ENCODE measurements around the gene HS6ST2.
"Not testable (repeated sequence)": the region's sequence is repeated elsewhere in the genome, so short reads cannot be mapped to it uniquely, and the experiment has no call there.

HS6ST2 gene

GRCh38 chrX:132940727-132941327, 17.6 kb downstream of the HS6ST2 start:
- no peak for DNase-seq (ENCODE audit: low read depth, low spot score)

GRCh38 chrX:132933170-132933569, 25.3 kb downstream of the HS6ST2 start:
- no peak for DNase-seq (ENCODE audit: low read depth, low spot score)

- DNase-seq (ENCODE audit: low read depth, low spot score) = no peak
Observed at GRCh38 chrX:132924426-132924825, 34.0 kb downstream of the HS6ST2 start.

- no peak for DNase-seq (ENCODE audit: low read depth, low spot score)
Observed at GRCh38 chrX:132918523-132918922, 39.9 kb downstream of the HS6ST2 start.

- no peak for DNase-seq (ENCODE audit: low read depth, low spot score)
Observed at GRCh38 chrX:132916349-132916748, 42.1 kb downstream of the HS6ST2 start.

GRCh38 chrX:132909643-132910042, 48.8 kb downstream of the HS6ST2 start:
- no peak for DNase-seq (ENCODE audit: low read depth, low spot score)

GRCh38 chrX:132908891-132909290, 49.5 kb downstream of the HS6ST2 start:
- no peak for DNase-seq (ENCODE audit: low read depth, low spot score)

GRCh38 chrX:132900633-132901293, 57.7 kb downstream of the HS6ST2 start:
- DNase-seq (ENCODE audit: low read depth, low spot score) = no peak

- no peak for DNase-seq (ENCODE audit: low read depth, low spot score)
Observed at GRCh38 chrX:132887569-132887968, 70.9 kb downstream of the HS6ST2 start.

GRCh38 chrX:132883358-132883915, 75.0 kb downstream of the HS6ST2 start:
- no peak for DNase-seq (ENCODE audit: low read depth, low spot score)

GRCh38 chrX:132880753-132881152, 77.7 kb downstream of the HS6ST2 start:
- DNase-seq (ENCODE audit: low read depth, low spot score) = not testable (repeated sequence)

GRCh38 chrX:132877954-132878536, 80.4 kb downstream of the HS6ST2 start:
- DNase-seq (ENCODE audit: low read depth, low spot score) = no peak

- DNase-seq (ENCODE audit: low read depth, low spot score) = no peak
Observed at GRCh38 chrX:132876523-132877338, 81.7 kb downstream of the HS6ST2 start.

- DNase-seq (ENCODE audit: low read depth, low spot score) = no peak
Observed at GRCh38 chrX:132875650-132876522, 82.5 kb downstream of the HS6ST2 start.

GRCh38 chrX:132862562-132862961, 95.9 kb downstream of the HS6ST2 start:
- DNase-seq (ENCODE audit: low read depth, low spot score) = no peak

- no peak for DNase-seq (ENCODE audit: low read depth, low spot score)
Observed at GRCh38 chrX:132861076-132861475, 97.4 kb downstream of the HS6ST2 start.

GRCh38 chrX:132860200-132860599, 98.2 kb downstream of the HS6ST2 start:
- DNase-seq (ENCODE audit: low read depth, low spot score) = no peak

GRCh38 chrX:132858018-132858417, 100.4 kb downstream of the HS6ST2 start:
- DNase-seq (ENCODE audit: low read depth, low spot score) = no peak

GRCh38 chrX:132855780-132856341, 102.6 kb downstream of the HS6ST2 start:
- no peak for DNase-seq (ENCODE audit: low read depth, low spot score)

GRCh38 chrX:132853040-132853439, 105.4 kb downstream of the HS6ST2 start:
- DNase-seq (ENCODE audit: low read depth, low spot score) = no peak
